A673 (cell line): ENCODE results near the gene ART4. TPM values are rescaled to one million over a fixed set of nuclear protein-coding genes. Genes with fewer than 3 reads are reported as not detected.

Experiments
- BruUV-seq: library from RNA; stranded (reverse); fragments of 400-500 nt; replicated peaks from 2 replicates; lab custom pipeline; 2021; lab: Mats Ljungman, UMichigan
- CTCF ChIA-PET: fragments of 300-600 bp; sonication (Branson Sonifier 250); formaldehyde crosslinking; loops from one replicate; lab custom pipeline; 2022; ENCODE audit warnings: antibody characterized with exemption; lab: Charles Lee
- POLR2A ChIA-PET: fragments of 300-600 bp; sonication (Branson Sonifier 250); formaldehyde crosslinking; loops from one replicate; lab custom pipeline; 2022; ENCODE audit warnings: antibody characterized with exemption; ENCODE audit not compliant: low non-redundant PET; lab: Charles Lee
- DNase-seq: peaks from one replicate; pipeline ENCODE4 v3.0.0-alpha.2; 2015; ENCODE audit warnings: low spot score
- H3K27ac ChIP-seq: fragments of 200-600 bp; sonication (generic); 2 replicates; pipeline ENCODE4 v1.5.1; 2016; ENCODE audit warnings: mixed run types, low read depth, mild to moderate bottlenecking, mixed read lengths, antibody characterized with exemption, low read length; ENCODE audit not compliant: poor library complexity, severe bottlenecking
- H3K27me3 ChIP-seq: fragments of 200-600 bp; sonication (generic); replicated peaks from 2 replicates; pipeline ENCODE4 v1.6.1; 2017; ENCODE audit warnings: mixed run types, low read depth, mild to moderate bottlenecking, mixed read lengths, antibody characterized with exemption, low read length; ENCODE audit not compliant: insufficient read depth, poor library complexity
- H3K36me3 ChIP-seq: fragments of 200-600 bp; sonication (generic); 2 replicates; pipeline ENCODE4 v1.6.1; 2016; ENCODE audit warnings: mixed run types, mild to moderate bottlenecking, mixed read lengths, antibody characterized with exemption, low read length; ENCODE audit not compliant: insufficient read depth, poor library complexity, severe bottlenecking
- H3K4me1 ChIP-seq: fragments of 200-600 bp; sonication (generic); 2 replicates; pipeline ENCODE4 v1.6.1; 2017; ENCODE audit warnings: mixed run types, mild to moderate bottlenecking, mixed read lengths, antibody characterized with exemption, low read length; ENCODE audit not compliant: insufficient read depth, poor library complexity, severe bottlenecking
- H3K4me3 ChIP-seq: fragments of 200-600 bp; sonication (generic); 2 replicates; pipeline ENCODE4 v1.5.1; 2016; ENCODE audit warnings: low read depth, mixed run types, mild to moderate bottlenecking, mixed read lengths, low read length; ENCODE audit not compliant: poor library complexity, severe bottlenecking
- H3K9me3 ChIP-seq: fragments of 200-600 bp; sonication (generic); 2 replicates; pipeline ENCODE4 v1.6.1; 2016; ENCODE audit warnings: mixed run types, low read depth, mild to moderate bottlenecking, mixed read lengths, antibody characterized with exemption, low read length; ENCODE audit not compliant: poor library complexity, severe bottlenecking
- EZH2 ChIP-seq: fragments of 200-600 bp; sonication (generic); IDR thresholded peaks from 2 replicates; pipeline ENCODE4 v1.6.1; 2017; ENCODE audit warnings: borderline replicate concordance, low read depth, mild to moderate bottlenecking, mixed read lengths, antibody characterized with exemption, low read length; ENCODE audit not compliant: poor library complexity, severe bottlenecking
- intact Hi-C: fragments of 100-400 bp; cut with micrococcal nuclease; formaldehyde crosslinking; loops from one replicate; pipeline ENCODE4 v1.10.0; 2022; ENCODE audit not compliant: unreplicated experiment
- total RNA-seq: library from RNA; stranded (reverse); gene quantifications from 2 replicates; pipeline ENCODE4 v1.2.3, GENCODE V29; 2021
- TF ChIP-seq, protein P1 (sequence below): fragments of 300-800, 200-600 bp; sonication (generic); conservative IDR thresholded peaks from 2 replicates; pipeline ENCODE4 v1.5.1; 2017; ENCODE audit warnings: low read depth, mild to moderate bottlenecking, antibody characterized with exemption, low read length, moderate library complexity, mixed read lengths

ART4 gene
- total RNA-seq, 1 experiment from 2014 or later, result not detected

DNA sequence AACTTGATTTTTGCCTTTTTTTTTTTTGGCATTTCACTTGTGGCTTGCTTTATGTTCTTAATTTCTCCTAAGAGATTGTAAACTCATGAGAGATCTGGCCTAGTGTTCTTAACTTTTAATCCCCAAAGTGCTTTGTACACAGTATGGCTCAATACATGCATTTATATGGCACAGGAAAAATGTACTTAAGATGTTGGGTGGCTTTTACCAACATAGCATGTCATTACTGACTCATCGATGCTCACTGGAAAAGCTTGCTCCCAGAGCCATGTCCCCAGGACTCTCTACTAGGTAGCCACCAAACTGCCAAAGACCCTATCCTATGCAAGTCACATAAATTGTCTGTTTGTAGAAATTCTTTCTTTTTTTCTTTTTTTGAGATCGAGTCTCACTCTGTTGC is 16.3 kb downstream of the ART4 start:
- BruUV-seq, result no TSS peak
- H3K36me3 ChIP-seq, result no peaks in the 10 kb centered on the region
- no peak for TF ChIP-seq EZH2
- TF ChIP-seq, protein P1, sequence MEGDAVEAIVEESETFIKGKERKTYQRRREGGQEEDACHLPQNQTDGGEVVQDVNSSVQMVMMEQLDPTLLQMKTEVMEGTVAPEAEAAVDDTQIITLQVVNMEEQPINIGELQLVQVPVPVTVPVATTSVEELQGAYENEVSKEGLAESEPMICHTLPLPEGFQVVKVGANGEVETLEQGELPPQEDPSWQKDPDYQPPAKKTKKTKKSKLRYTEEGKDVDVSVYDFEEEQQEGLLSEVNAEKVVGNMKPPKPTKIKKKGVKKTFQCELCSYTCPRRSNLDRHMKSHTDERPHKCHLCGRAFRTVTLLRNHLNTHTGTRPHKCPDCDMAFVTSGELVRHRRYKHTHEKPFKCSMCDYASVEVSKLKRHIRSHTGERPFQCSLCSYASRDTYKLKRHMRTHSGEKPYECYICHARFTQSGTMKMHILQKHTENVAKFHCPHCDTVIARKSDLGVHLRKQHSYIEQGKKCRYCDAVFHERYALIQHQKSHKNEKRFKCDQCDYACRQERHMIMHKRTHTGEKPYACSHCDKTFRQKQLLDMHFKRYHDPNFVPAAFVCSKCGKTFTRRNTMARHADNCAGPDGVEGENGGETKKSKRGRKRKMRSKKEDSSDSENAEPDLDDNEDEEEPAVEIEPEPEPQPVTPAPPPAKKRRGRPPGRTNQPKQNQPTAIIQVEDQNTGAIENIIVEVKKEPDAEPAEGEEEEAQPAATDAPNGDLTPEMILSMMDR, result no peak
- H3K27ac ChIP-seq, result no peak overlapping the region
- H3K4me3 ChIP-seq, result no peak overlapping the region
- H3K4me1 ChIP-seq, result no peaks in the 10 kb centered on the region
- no peak for DNase-seq
- no peaks in the 10 kb centered on the region for H3K9me3 ChIP-seq
- intact Hi-C loops, result no loop called here
- ChIA-PET CTCF (no interaction called here), POLR2A (no interaction called here)
- no peaks in the 10 kb centered on the region for H3K27me3 ChIP-seq

DNA sequence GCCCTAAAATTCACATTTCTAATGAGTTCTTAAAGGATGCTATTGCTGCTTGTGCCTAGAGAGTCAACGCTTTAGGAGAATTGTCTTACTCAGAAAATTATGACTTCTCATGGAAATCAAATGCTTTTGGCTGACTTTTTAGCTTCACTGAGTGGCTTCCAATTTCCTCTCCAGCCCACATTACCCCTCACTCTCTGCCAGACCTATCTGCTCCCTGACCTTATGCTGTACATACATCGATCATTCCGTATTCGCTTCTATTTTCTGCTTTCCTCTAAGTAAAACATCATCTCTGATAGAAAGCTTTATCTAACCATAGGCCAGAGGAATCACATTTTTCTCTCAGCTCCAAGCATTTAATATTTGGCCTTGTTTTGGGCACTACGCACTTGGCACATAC is 16.8 kb downstream of the ART4 start:
- Histone ChIP-seq H3K4me3 (no peak overlapping the region), H3K27ac (no peak overlapping the region), H3K4me1 (no peaks in the 10 kb centered on the region), H3K36me3 (no peaks in the 10 kb centered on the region), H3K9me3 (no peaks in the 10 kb centered on the region), H3K27me3 (no peaks in the 10 kb centered on the region)
- intact Hi-C loops, result no loop called here
- no TSS peak for BruUV-seq
- DNase-seq, result no peak
- CTCF ChIA-PET, result no interaction called here
- TF ChIP-seq EZH2, result no peak
- TF ChIP-seq, protein P1, result no peak
- POLR2A ChIA-PET, result no interaction called here

DNA sequence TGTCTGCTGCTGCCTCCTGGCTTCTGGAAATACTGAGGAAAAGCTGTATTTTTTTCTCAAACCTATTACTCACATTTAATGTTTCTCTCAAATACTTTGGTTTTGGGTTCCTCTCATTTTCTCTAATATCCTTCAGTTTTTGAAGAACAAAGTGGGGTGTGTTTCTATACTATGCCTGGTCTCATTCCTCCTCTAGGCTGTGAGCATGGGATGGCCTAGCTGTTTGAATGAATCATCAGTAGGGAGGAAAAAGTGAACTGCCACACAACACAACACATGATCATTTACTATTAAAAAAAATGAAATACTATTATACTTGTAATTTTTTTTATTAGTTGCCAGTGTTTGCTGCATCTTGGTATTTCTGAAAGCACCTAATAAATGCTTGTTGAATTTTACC is 18.1 kb downstream of the ART4 start:
- ChIA-PET CTCF (no interaction called here), POLR2A (no interaction called here)
- Histone ChIP-seq H3K27ac (no peak overlapping the region), H3K9me3 (no peaks in the 10 kb centered on the region), H3K36me3 (no peaks in the 10 kb centered on the region), H3K4me1 (no peaks in the 10 kb centered on the region), H3K4me3 (no peak overlapping the region), H3K27me3 (no peaks in the 10 kb centered on the region)
- intact Hi-C loops, result no loop called here
- TF ChIP-seq, protein P1, result no peak
- TF ChIP-seq EZH2, result no peak
- BruUV-seq, result no TSS peak
- DNase-seq, result no peak
